ENCODE data around the gene C16orf92.

The C16orf92 gene

GRCh38 chr16:29989111-29989858 lies 33.7 kb upstream of the C16orf92 start:
- no peak for DNase-seq

GRCh38 chr16:29990034-29990433 lies 33.0 kb upstream of the C16orf92 start:
- DNase-seq: no peak

GRCh38 chr16:29990883-29991570 lies 32.0 kb upstream of the C16orf92 start:
- no peak for DNase-seq

GRCh38 chr16:29991571-29991904 lies 31.5 kb upstream of the C16orf92 start:
- DNase-seq: no peak

DNA sequence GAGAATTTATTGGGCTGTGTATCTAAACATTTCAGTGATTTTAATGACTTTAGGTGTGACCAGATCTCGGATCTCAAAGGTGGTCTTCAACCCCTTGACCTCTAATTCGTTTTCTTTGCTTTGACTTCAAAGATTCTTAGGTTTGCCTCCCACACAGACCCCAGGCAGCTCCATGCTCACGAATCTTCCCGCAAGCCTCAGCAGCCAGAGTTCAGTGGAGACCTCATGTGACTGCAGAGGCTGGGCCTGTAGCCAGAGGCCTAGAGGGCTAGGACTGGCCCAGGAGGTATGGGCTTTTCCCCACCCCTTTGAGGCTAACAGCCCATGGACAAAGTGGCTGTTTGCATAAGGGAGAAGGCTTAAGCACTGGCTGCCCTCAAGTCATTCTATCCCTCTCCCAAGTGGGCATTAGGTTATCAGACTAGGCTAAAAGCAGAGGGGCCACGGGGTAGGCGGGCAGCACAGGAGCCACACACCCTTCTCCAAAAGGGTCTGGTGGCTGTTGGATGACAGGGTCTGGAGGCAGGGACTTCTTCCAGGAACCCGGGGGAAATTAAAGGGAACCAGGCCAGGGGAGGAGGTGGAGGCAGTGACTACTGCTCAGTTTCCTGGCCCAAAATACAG lies 30.5 kb upstream of the C16orf92 start:
- DNase-seq: no peak

DNA sequence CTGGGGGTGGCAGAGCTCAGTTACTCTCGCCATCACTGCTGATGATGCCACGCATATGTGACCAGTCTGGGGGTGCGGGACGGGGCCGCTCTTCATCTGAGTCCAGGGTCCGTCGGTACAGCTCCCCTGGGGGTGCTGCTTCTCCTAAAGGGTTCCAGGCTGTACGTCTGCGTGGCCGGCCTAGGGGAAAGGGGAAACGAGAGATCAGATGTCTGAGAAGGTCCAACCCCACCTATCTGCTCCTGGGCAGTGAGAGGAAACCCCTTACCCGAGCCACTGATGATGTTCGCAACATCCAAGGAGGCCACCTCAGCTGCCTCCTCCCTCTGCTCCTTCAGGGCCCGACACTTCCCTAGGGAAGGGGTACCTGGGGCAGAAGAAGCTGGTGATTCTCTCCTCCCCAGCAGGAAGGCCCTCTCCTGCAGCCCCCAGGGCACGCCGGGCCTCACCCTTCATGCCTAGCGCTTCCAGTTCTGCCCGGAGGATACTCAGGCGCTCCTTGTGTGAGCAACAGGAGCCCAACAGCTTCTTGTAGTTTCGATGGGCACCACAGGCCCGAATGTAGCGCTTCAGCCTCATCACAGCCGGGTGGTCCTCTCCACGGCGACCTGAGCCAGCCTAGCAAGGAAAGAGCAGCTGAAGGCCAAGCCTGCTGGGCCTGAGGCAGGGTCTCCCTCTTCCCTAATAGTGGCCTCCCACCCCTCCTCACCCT lies 29.7 kb upstream of the C16orf92 start:
- DNase-seq: no peak

- DNase-seq: no peak
Observed at GRCh38 chr16:29993903-29994599, 28.9 kb upstream of the C16orf92 start.

DNA sequence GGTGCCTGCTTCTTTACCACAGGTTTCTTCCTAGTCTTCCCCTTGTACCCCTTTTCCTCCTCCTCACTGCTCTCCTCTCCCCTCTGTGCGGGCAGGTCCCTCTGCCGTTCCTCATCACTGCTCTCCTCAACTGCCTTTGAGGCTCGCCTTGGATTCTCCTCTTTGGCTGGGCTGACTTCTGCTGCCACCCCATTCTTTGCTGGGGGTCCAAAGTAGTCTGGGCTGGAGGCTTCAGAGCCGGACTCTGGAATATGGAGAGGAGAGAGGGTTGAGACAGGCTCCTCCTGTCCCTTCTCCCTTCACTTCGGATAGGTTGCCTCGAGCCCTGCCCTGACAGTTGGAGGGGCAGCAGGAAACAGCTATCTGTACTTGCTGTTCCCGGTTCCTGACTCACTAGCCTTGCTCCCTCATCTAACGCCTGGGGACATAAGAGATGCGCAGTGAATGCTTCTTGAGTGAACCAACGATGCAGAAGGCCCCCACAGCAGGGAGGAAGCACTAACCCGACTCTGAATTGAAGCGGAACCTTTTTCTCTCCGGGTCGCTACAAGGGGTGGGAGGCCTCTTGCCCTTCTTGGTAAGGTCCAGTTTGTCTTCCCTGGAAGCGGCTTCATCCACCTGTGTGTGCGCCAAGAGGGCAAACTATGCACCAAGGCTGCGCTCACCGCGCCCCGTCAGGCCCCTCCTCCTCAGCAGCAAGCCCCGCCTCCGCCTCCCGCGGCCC lies 28.2 kb upstream of the C16orf92 start:
- DNase-seq: no peak

- peak; percentile 97 for DNase-seq
Observed at GRCh38 chr16:29995324-29995910, 27.6 kb upstream of the C16orf92 start, which contains the start of gene HIRIP3. Gene HIRIP3, minus strand, starts transcription at chr16:29995617. Its CDS starts 12 bp downstream, at chr16:29995605.

GRCh38 chr16:29995911-29996765 lies 26.9 kb upstream of the C16orf92 start, which contains the start of gene INO80E:
Gene INO80E, plus strand, starts transcription at chr16:29996241. Its CDS starts 70 bp downstream, at chr16:29996311.
- no peak for DNase-seq

DNA sequence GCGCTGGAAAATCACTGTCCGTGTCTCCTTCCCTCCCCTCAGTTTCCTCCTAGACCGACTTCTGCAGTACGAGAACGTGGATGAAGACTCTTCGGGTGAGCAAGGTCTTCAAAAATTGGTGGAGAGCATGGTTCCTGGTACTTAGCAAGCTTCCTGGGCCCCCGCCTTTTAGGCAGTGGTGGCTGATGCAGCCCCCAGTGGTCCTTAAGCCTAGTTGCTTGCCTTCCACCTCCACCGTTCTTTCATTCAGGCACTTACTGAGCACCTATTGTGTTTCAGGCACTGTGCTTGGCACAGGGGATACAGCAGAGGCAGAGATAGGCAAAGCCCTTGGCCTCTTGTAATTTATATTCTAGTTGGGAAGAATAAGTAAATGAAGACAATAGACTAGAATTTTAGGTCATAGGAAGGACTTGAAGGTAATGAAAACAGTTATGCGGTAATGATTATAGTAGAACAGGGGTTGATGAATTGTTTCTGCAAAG lies 26.2 kb upstream of the C16orf92 start:
- DNase-seq: no peak

DNA sequence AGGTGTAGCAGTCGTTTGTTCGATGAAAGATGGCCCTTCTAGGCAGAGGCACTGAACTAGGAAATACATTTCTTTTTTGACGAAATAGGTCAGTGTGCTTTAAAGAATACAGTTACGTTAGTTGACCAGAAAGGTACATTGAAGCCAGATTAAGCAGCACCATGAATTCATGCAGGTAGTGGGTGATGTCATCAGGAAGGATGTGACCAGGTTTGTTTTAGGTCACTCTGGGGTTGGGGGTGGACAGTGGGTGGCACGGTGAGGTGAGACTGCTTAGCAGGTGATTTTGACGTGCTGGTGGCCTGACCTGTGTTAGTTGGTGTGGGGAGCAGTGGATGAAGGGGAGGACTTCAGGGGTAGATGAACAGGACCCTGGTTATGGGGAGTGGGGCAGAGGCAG lies 23.4 kb upstream of the C16orf92 start:
- no peak for DNase-seq

DNA sequence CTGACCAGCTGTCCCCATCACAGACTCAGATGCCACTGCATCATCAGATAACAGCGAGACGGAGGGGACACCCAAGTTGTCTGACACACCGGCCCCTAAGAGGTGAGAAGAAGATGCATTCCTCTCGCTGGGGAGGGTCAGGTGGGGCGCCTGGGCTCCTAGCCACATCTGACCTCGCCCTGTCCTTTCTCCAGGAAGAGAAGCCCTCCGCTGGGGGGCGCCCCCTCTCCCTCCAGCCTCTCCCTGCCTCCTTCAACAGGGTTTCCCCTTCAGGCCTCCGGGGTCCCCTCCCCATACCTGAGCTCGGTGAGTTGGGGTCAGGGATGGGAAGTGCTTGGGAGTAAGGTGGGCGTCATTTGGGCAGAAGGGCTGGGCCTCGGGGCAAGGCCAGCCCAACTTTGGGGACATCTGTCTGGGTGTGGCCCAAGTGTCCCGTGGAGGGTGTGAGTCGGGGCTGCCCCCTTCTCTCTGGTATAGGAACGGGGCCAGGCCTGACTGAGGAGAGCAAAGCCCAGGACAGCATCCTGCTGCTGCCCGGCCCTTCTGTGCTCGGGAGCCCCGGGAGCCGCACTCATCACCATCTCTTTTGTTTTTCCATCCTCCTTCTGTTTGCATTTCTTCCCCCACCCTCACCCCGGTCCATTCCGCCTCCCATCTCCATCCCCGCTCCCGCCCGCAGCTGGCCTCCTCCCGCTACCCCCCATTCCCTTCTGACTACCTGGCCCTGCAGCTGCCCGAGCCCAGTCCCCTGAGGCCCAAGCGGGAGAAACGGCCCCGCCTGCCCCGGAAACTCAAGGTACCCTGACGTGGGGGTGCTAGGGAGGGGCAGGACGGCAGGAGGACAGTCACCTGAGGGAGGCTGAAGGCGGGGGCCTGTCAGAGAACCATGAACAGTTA lies 22.0 kb upstream of the C16orf92 start:
- no peak for DNase-seq

GRCh38 chr16:30002614-30003346 lies 20.2 kb upstream of the C16orf92 start:
- no peak for DNase-seq

- no peak for DNase-seq
Observed at GRCh38 chr16:30003670-30004423, 19.2 kb upstream of the C16orf92 start.

DNA sequence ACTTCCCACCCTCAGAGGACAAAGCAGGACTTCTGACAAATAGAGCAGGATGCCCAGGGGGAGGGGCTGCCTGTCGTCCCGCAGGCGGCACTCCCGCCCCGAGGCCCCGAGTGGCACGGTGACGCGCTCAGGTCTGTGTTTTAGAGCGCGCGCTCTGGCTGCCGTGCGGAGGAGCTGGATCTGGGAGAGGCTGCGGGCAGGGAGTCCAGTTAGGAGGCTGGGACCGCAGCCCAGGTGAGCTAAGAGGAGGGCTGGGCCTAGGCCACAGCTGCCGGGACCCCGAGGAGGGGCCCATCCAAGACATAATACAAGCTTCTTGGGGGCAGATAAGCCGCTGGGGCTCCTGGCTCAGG lies 18.6 kb upstream of the C16orf92 start:
- no peak for DNase-seq

DNA sequence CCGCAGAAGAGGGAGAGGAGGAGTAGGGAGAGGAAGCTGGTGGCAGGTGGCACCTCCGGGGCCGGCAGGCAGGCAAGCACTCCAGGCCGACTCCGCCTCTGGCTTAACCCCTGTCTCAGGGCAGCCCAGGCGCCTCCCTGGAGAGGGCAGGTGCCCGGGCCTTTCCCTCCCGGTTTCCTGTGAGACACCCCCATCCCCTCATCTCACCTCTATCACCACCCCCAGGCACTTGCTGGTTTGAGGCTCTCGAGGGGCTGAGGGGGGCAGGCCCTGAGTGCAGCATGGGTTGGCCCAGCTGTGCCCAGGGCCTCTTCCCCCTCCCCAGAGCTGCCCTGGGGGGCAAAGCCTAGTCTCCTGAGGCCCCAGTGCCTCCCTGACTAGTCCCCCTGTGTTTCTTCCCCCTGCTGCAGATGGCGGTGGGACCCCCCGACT lies 18.2 kb upstream of the C16orf92 start:
- no peak for DNase-seq
